GM23338 (cell line): ENCODE data around the gene PTPRN2. TPM values are rescaled to one million over a fixed set of nuclear protein-coding genes. Genes with fewer than 3 reads are reported as not detected.
"Not testable (repeated sequence)": the region's sequence is repeated elsewhere in the genome, so short reads cannot be mapped to it uniquely, and the experiment has no call there.

Experiments
- ATAC-seq: fragments of 200-7000 bp; cut with Tn5 transposase; 3 replicates; pipeline ENCODE4 v1.9.1; 2020
- DNase-seq: peaks from one replicate; pipeline ENCODE4 v3.0.0-alpha.2; 2015; ENCODE audit warnings: low spot score
- H2AFZ ChIP-seq: fragments of 200-600 bp; sonication (generic); 2 replicates; pipeline ENCODE4 v1.8.0; 2016; ENCODE audit warnings: antibody characterized with exemption, mild to moderate bottlenecking, moderate library complexity
- H3F3A ChIP-seq: fragments of 200-600 bp; sonication (generic); replicated peaks from 2 replicates; pipeline ENCODE4 v1.8.0; 2017; ENCODE audit warnings: antibody characterized with exemption, mixed run types, low read depth
- H3K27ac ChIP-seq: fragments of 200-600 bp; sonication (generic); 2 replicates; pipeline ENCODE4 v1.6.1; 2016; ENCODE audit warnings: low read depth
- H3K27me3 ChIP-seq: fragments of 200-600 bp; sonication (generic); 2 replicates; pipeline ENCODE4 v1.8.0; 2016; ENCODE audit warnings: mild to moderate bottlenecking, mixed run types, moderate library complexity; ENCODE audit not compliant: insufficient read depth
- H3K36me3 ChIP-seq: fragments of 200-600 bp; sonication (generic); 2 replicates; pipeline ENCODE4 v1.8.0; 2016; ENCODE audit warnings: mild to moderate bottlenecking; ENCODE audit not compliant: insufficient read depth
- H3K4me1 ChIP-seq: fragments of 200-600 bp; sonication (generic); 2 replicates; pipeline ENCODE4 v1.8.0; 2016; ENCODE audit warnings: mild to moderate bottlenecking, moderate library complexity; ENCODE audit not compliant: insufficient read depth
- H3K4me2 ChIP-seq: fragments of 200-600 bp; sonication (generic); 2 replicates; pipeline ENCODE4 v1.7.1; 2017; ENCODE audit warnings: mixed run types
- H3K4me3 ChIP-seq: fragments of 200-600 bp; sonication (generic); 2 replicates; pipeline ENCODE4 v1.6.1; 2016; ENCODE audit warnings: mixed run types
- H3K79me2 ChIP-seq: fragments of 200-600 bp; sonication (generic); replicated peaks from 2 replicates; pipeline ENCODE4 v1.8.0; 2017; ENCODE audit warnings: mild to moderate bottlenecking; ENCODE audit not compliant: insufficient read depth
- H3K9me2 ChIP-seq: fragments of 200-600 bp; sonication (generic); 2 replicates; pipeline ENCODE4 v1.8.0; 2017; ENCODE audit not compliant: insufficient read depth
- H4K20me1 ChIP-seq: fragments of 200-600 bp; sonication (generic); replicated peaks from 2 replicates; pipeline ENCODE4 v1.8.0; 2017; ENCODE audit warnings: mild to moderate bottlenecking; ENCODE audit not compliant: insufficient read depth
- H3K27ac Mint-ChIP-seq: 2 replicates; pipeline ENCODE4 v1.8.0; 2020; ENCODE audit warnings: inconsistent platforms, mild to moderate bottlenecking, moderate library complexity, mixed read lengths
- H3K27me3 Mint-ChIP-seq: 3 replicates; pipeline ENCODE4 v1.8.0; 2022; ENCODE audit warnings: low read depth, mild to moderate bottlenecking, moderate library complexity, mixed read lengths, inconsistent platforms; ENCODE audit not compliant: insufficient read depth, poor library complexity
- H3K36me3 Mint-ChIP-seq: 3 replicates; pipeline ENCODE4 v1.8.0; 2021; ENCODE audit warnings: low read depth, mild to moderate bottlenecking, inconsistent platforms, moderate library complexity, mixed read lengths
- H3K4me1 Mint-ChIP-seq: 3 replicates; pipeline ENCODE4 v1.8.0; 2020; ENCODE audit warnings: mild to moderate bottlenecking, inconsistent platforms, mixed read lengths
- H3K4me3 Mint-ChIP-seq: 3 replicates; pipeline ENCODE4 v1.8.0; 2021; ENCODE audit warnings: moderate library complexity, mild to moderate bottlenecking, inconsistent platforms, mixed read lengths
- H3K9me3 Mint-ChIP-seq: 3 replicates; pipeline ENCODE4 v1.8.0; 2020; ENCODE audit warnings: moderate library complexity, mild to moderate bottlenecking, inconsistent platforms, mixed read lengths
- CREB1 ChIP-seq: fragments of 250-450 bp; sonication (Bioruptor Pico); IDR thresholded peaks from 2 replicates; pipeline ENCODE4 v1.5.0; 2020; ENCODE audit warnings: low read depth, mild to moderate bottlenecking, moderate library complexity
- NANOG ChIP-seq: IDR thresholded peaks from 2 replicates; pipeline ENCODE4 v1.6.1; 2016; ENCODE audit warnings: antibody characterized with exemption, borderline replicate concordance
- POLR2AphosphoS5 ChIP-seq: IDR thresholded peaks from 2 replicates; pipeline ENCODE4 v1.6.1; 2016; ENCODE audit warnings: antibody characterized with exemption, low read depth
- ZNF114 ChIP-seq: fragments of 250-450 bp; sonication (Bioruptor Pico); IDR thresholded peaks from 2 replicates; pipeline ENCODE4 v1.5.0; 2020; ENCODE audit warnings: mild to moderate bottlenecking, moderate library complexity
- polyA plus RNA-seq: library from polyadenylated mRNA; unstranded; fragments of >200 nt; fragmentation: Nextera tagmentation; extraction: Ambion mirVana; gene quantifications from 2 replicates; pipeline ENCODE4 v1.2.1, GENCODE V29; 2016
- total RNA-seq: library from RNA; depleted of rRNA; stranded (reverse); fragments of >200 nt; shearing (Covaris generic); gene quantifications from 2 replicates; pipeline ENCODE4 v1.2.3, GENCODE V29; 2014
- TF ChIP-seq, protein P1 (sequence below): IDR thresholded peaks from one replicate; pipeline ENCODE4 v1.6.1; 2018; ENCODE audit warnings: antibody characterized with exemption; ENCODE audit not compliant: unreplicated experiment
- TF ChIP-seq, protein P2 (sequence below), 2 experiments: fragments of 200-600 bp in 1 of 2; sonication (generic) in 1 of 2; conservative IDR thresholded peaks; 2 replicates each; pipeline versions ENCODE4 v1.5.1 to v1.6.1; 2016 to 2017; ENCODE audit warnings: antibody characterized with exemption in 2 of 2, low read depth in 2 of 2, mild to moderate bottlenecking in 2 of 2, moderate library complexity in 1 of 2
- TF ChIP-seq, protein P3 (sequence below): IDR thresholded peaks from 2 replicates; pipeline ENCODE4 v1.6.1; 2016; ENCODE audit warnings: antibody characterized with exemption

PTPRN2 gene
- total and polyA plus RNA-seq, 2 experiments from 2014 or later: 0.87 to 4.0 TPM

DNA sequence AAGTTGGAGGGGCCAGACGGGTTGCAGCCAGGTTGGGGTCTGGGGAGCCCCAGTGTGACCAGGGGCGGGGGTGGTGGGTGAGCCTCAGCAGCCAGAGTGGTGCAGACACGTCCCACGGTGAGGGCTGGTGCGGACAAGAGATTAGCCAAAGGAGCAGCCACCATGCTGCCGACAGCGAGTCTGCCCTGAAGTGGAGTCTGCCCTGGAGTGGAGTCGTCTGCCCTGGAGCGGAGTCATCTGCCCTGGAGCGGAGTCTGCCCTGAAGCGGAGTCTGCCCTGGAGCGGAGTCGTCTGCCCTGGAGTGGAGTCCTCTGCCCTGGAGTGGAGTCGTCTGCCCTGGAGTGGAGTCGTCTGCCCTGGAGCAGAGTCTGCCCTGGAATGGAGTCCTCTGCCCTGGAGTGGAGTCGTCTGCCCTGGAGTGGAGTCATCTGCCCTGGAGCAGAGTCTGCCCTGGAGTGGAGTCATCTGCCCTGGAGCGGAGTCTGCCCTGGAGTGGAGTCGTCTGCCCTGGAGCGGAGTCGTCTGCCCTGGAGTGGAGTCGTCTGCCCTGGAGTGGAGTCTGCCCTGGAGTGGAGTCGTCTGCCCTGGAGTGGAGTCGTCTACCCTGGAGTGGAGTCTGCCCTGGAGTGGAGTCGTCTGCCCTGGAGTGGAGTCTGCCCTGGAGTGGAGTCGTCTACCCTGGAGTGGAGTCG is 64.3 kb downstream of the PTPRN2 start:
- H3K27me3 ChIP-seq, H3K79me2 ChIP-seq, H3K27ac ChIP-seq, H4K20me1 ChIP-seq, H3K4me3 Mint-ChIP-seq, H3K4me3 ChIP-seq, H3K4me2 ChIP-seq, H3K9me2 ChIP-seq, H2AFZ ChIP-seq, H3F3A ChIP-seq, H3K27ac Mint-ChIP-seq, DNase-seq, ATAC-seq, H3K4me1 Mint-ChIP-seq, H3K36me3 ChIP-seq, H3K4me1 ChIP-seq: not testable (repeated sequence)
- peaks cover 26% of the 10 kb centered on the region for H3K27me3 Mint-ChIP-seq
- peaks cover 86% of the 10 kb centered on the region for H3K9me3 Mint-ChIP-seq
- peaks cover 43% of the 10 kb centered on the region for H3K36me3 Mint-ChIP-seq

DNA sequence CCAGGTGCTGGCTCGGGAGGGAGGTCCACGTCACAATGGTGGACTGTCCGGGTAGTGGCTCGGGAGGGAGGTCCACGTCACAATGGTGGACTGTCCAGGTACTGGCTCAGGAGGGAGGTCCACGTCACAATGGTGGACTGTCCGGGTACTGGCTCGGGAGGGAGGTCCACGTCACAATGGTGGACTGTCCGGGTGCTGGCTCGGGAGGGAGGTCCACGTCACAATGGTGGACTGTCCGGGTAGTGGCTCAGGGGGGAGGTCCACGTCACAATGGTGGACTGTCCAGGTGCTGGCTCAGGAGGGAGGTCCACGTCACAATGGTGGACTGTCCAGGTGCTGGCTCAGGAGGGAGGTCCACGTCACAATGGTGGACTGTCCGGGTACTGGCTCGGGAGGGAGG is 65.8 kb downstream of the PTPRN2 start:
- not testable (repeated sequence) for H4K20me1 ChIP-seq, H3K9me2 ChIP-seq, ATAC-seq, H3K27me3 ChIP-seq, H3K4me3 Mint-ChIP-seq, H3K27ac ChIP-seq, H3K4me2 ChIP-seq, H3K27ac Mint-ChIP-seq, H3K4me1 Mint-ChIP-seq, H3K79me2 ChIP-seq, H3F3A ChIP-seq, DNase-seq, H3K4me3 ChIP-seq, H3K4me1 ChIP-seq, H3K36me3 ChIP-seq, H2AFZ ChIP-seq
- Mint-ChIP-seq H3K36me3 (peaks cover 49% of the 10 kb centered on the region), H3K27me3 (peaks cover 23% of the 10 kb centered on the region), H3K9me3 (peaks cover 89% of the 10 kb centered on the region)

DNA sequence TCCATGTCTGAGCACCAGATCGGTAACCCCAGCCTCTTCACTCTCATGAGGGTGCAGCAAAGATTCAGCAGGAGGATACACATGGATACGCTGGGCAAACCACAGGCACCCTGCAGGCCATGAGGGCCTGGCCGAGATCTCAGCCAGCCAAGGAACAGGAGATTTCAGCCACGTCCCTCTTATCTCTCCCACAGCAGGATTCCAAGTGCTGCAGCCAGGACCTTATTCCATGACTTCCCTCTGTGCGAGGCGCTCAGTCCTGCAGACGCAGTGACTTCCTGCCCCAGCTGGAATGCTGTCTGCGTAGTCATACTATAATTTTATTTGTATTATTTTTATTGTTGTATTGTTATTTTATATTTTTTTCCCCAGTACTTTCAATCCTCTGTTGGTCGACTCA is 66.8 kb downstream of the PTPRN2 start:
- no peak overlapping the region for H3K4me3 Mint-ChIP-seq
- Histone ChIP-seq H3K4me3 (no peak overlapping the region), H4K20me1 (no peaks in the 10 kb centered on the region), H3K36me3 (no peaks in the 10 kb centered on the region), H3K79me2 (no peaks in the 10 kb centered on the region), H3F3A (no peaks in the 10 kb centered on the region), H3K9me2 (no peaks in the 10 kb centered on the region), H3K4me1 (no peaks in the 10 kb centered on the region), H3K27me3 (no peaks in the 10 kb centered on the region), H3K27ac (no peak overlapping the region), H3K4me2 (no peak overlapping the region), H2AFZ (no peak overlapping the region)
- ATAC-seq (no peak), DNase-seq (no peak)
- no peak overlapping the region for H3K27ac Mint-ChIP-seq
- peaks cover 88% of the 10 kb centered on the region for H3K9me3 Mint-ChIP-seq
- no peaks in the 10 kb centered on the region; the same call in 2 of the 3 replicates for H3K4me1 Mint-ChIP-seq
- peaks cover 51% of the 10 kb centered on the region for H3K36me3 Mint-ChIP-seq
- peaks cover 23% of the 10 kb centered on the region for H3K27me3 Mint-ChIP-seq
- TF ChIP-seq ZNF114: no peak
- TF ChIP-seq NANOG: no peak
- no peak for TF ChIP-seq POLR2AphosphoS5
- no peak for TF ChIP-seq CREB1 (CRISPR knock-in tag)
- TF ChIP-seq, protein P1, sequence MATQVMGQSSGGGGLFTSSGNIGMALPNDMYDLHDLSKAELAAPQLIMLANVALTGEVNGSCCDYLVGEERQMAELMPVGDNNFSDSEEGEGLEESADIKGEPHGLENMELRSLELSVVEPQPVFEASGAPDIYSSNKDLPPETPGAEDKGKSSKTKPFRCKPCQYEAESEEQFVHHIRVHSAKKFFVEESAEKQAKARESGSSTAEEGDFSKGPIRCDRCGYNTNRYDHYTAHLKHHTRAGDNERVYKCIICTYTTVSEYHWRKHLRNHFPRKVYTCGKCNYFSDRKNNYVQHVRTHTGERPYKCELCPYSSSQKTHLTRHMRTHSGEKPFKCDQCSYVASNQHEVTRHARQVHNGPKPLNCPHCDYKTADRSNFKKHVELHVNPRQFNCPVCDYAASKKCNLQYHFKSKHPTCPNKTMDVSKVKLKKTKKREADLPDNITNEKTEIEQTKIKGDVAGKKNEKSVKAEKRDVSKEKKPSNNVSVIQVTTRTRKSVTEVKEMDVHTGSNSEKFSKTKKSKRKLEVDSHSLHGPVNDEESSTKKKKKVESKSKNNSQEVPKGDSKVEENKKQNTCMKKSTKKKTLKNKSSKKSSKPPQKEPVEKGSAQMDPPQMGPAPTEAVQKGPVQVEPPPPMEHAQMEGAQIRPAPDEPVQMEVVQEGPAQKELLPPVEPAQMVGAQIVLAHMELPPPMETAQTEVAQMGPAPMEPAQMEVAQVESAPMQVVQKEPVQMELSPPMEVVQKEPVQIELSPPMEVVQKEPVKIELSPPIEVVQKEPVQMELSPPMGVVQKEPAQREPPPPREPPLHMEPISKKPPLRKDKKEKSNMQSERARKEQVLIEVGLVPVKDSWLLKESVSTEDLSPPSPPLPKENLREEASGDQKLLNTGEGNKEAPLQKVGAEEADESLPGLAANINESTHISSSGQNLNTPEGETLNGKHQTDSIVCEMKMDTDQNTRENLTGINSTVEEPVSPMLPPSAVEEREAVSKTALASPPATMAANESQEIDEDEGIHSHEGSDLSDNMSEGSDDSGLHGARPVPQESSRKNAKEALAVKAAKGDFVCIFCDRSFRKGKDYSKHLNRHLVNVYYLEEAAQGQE: no peak
- TF ChIP-seq, protein P2, sequence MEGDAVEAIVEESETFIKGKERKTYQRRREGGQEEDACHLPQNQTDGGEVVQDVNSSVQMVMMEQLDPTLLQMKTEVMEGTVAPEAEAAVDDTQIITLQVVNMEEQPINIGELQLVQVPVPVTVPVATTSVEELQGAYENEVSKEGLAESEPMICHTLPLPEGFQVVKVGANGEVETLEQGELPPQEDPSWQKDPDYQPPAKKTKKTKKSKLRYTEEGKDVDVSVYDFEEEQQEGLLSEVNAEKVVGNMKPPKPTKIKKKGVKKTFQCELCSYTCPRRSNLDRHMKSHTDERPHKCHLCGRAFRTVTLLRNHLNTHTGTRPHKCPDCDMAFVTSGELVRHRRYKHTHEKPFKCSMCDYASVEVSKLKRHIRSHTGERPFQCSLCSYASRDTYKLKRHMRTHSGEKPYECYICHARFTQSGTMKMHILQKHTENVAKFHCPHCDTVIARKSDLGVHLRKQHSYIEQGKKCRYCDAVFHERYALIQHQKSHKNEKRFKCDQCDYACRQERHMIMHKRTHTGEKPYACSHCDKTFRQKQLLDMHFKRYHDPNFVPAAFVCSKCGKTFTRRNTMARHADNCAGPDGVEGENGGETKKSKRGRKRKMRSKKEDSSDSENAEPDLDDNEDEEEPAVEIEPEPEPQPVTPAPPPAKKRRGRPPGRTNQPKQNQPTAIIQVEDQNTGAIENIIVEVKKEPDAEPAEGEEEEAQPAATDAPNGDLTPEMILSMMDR (conservative IDR thresholded peaks at IDR 0.05; ENCODE audit: low read depth in 2 of 2): no peak
- TF ChIP-seq, protein P3, sequence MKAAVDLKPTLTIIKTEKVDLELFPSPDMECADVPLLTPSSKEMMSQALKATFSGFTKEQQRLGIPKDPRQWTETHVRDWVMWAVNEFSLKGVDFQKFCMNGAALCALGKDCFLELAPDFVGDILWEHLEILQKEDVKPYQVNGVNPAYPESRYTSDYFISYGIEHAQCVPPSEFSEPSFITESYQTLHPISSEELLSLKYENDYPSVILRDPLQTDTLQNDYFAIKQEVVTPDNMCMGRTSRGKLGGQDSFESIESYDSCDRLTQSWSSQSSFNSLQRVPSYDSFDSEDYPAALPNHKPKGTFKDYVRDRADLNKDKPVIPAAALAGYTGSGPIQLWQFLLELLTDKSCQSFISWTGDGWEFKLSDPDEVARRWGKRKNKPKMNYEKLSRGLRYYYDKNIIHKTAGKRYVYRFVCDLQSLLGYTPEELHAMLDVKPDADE: no peak
